ENCODE data around the gene SLCO4A1.

DNA sequence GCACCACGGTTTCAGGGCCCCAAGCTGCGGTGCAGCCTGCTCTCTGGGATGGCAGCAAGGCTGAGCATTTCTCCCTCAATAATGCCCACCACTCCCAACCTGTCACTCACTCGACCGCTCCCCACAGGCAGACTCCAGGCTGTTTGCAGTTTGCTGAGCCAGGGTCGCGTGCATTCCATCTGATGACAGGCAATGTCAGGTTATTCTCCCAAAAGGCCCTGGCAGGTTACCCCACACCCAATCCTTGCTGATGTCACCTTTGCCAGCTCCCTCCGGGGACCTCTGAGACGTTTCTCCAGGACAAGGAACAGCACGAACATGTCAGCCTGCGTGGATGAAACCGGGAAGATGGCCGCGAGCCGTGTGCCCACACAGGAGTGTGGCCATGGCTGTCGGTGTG lies 7.1 kb upstream of the SLCO4A1 start:
- TF ChIP-seq ARNTL (CRISPR knock-in tag; IDR thresholded peaks at IDR 0.05; ENCODE audit: borderline replicate concordance, low read depth) (no peak), ZFP30 (CRISPR knock-in tag; IDR thresholded peaks at IDR 0.05) (no peak), ESRRG (CRISPR knock-in tag; IDR thresholded peaks at IDR 0.05) (no peak), PPARA (CRISPR knock-in tag; IDR thresholded peaks at IDR 0.05; ENCODE audit: borderline replicate concordance) (no peak), SNAI2 (CRISPR knock-in tag; IDR thresholded peaks at IDR 0.05) (no peak), OSR1 (CRISPR knock-in tag; IDR thresholded peaks at IDR 0.05) (no peak)
- TF ChIP-seq, protein P1, sequence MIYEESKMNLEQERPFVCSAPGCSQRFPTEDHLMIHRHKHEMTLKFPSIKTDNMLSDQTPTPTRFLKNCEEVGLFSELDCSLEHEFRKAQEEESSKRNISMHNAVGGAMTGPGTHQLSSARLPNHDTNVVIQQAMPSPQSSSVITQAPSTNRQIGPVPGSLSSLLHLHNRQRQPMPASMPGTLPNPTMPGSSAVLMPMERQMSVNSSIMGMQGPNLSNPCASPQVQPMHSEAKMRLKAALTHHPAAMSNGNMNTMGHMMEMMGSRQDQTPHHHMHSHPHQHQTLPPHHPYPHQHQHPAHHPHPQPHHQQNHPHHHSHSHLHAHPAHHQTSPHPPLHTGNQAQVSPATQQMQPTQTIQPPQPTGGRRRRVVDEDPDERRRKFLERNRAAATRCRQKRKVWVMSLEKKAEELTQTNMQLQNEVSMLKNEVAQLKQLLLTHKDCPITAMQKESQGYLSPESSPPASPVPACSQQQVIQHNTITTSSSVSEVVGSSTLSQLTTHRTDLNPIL (CRISPR knock-in tag; IDR thresholded peaks at IDR 0.05; ENCODE audit: low read depth): no peak
- TF ChIP-seq, protein P2, sequence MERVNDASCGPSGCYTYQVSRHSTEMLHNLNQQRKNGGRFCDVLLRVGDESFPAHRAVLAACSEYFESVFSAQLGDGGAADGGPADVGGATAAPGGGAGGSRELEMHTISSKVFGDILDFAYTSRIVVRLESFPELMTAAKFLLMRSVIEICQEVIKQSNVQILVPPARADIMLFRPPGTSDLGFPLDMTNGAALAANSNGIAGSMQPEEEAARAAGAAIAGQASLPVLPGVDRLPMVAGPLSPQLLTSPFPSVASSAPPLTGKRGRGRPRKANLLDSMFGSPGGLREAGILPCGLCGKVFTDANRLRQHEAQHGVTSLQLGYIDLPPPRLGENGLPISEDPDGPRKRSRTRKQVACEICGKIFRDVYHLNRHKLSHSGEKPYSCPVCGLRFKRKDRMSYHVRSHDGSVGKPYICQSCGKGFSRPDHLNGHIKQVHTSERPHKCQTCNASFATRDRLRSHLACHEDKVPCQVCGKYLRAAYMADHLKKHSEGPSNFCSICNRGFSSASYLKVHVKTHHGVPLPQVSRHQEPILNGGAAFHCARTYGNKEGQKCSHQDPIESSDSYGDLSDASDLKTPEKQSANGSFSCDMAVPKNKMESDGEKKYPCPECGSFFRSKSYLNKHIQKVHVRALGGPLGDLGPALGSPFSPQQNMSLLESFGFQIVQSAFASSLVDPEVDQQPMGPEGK (CRISPR knock-in tag; IDR thresholded peaks at IDR 0.05; ENCODE audit: borderline replicate concordance): no peak
- TF ChIP-seq, protein P3, sequence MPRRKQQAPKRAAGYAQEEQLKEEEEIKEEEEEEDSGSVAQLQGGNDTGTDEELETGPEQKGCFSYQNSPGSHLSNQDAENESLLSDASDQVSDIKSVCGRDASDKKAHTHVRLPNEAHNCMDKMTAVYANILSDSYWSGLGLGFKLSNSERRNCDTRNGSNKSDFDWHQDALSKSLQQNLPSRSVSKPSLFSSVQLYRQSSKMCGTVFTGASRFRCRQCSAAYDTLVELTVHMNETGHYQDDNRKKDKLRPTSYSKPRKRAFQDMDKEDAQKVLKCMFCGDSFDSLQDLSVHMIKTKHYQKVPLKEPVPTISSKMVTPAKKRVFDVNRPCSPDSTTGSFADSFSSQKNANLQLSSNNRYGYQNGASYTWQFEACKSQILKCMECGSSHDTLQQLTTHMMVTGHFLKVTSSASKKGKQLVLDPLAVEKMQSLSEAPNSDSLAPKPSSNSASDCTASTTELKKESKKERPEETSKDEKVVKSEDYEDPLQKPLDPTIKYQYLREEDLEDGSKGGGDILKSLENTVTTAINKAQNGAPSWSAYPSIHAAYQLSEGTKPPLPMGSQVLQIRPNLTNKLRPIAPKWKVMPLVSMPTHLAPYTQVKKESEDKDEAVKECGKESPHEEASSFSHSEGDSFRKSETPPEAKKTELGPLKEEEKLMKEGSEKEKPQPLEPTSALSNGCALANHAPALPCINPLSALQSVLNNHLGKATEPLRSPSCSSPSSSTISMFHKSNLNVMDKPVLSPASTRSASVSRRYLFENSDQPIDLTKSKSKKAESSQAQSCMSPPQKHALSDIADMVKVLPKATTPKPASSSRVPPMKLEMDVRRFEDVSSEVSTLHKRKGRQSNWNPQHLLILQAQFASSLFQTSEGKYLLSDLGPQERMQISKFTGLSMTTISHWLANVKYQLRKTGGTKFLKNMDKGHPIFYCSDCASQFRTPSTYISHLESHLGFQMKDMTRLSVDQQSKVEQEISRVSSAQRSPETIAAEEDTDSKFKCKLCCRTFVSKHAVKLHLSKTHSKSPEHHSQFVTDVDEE (CRISPR knock-in tag; IDR thresholded peaks at IDR 0.05): no peak
